ENCODE measurements around the gene PRKCD. TPM values are rescaled to one million over a fixed set of nuclear protein-coding genes. Genes with fewer than 3 reads are reported as not detected.

Gene PRKCD
- total RNA-seq, 2 experiments from 2014 or later: 13.3 to 108 TPM

GRCh38 chr3:53161450-53161819 lies 426 bp downstream of the PRKCD start:
- POLR2A ChIA-PET: interaction anchor here (1.2 to 2.3 kb wide), 5 partner anchors 8 to 31 kb away, joined by 4 to 10 read pairs (median 6); no protein-coding TSS in a partner anchor
- no TSS peak for BruUV-seq (replicated peaks)
- peak; percentile 27 for DNase-seq (ENCODE audit: low spot score)
- peaks cover 51% of the 10 kb centered on the region for H3K79me2 ChIP-seq (ENCODE audit: insufficient read depth, low read depth, low read length)
- peaks cover 37% of the 10 kb centered on the region; the same call in 1 of the 2 replicates for H3K36me3 ChIP-seq (ENCODE audit: insufficient read depth, low read length)
- peak overlapping the region; percentile 94 for H3K27ac ChIP-seq (ENCODE audit: low read depth, low read length, poor library complexity, severe bottlenecking)
- H3K9me2 ChIP-seq (ENCODE audit: insufficient read depth, low read length): no peaks in the 10 kb centered on the region
- peak overlapping the region; percentile 96 for H3K4me3 ChIP-seq (ENCODE audit: low read depth, low read length, poor library complexity, severe bottlenecking)
- TF ChIP-seq, protein P1, sequence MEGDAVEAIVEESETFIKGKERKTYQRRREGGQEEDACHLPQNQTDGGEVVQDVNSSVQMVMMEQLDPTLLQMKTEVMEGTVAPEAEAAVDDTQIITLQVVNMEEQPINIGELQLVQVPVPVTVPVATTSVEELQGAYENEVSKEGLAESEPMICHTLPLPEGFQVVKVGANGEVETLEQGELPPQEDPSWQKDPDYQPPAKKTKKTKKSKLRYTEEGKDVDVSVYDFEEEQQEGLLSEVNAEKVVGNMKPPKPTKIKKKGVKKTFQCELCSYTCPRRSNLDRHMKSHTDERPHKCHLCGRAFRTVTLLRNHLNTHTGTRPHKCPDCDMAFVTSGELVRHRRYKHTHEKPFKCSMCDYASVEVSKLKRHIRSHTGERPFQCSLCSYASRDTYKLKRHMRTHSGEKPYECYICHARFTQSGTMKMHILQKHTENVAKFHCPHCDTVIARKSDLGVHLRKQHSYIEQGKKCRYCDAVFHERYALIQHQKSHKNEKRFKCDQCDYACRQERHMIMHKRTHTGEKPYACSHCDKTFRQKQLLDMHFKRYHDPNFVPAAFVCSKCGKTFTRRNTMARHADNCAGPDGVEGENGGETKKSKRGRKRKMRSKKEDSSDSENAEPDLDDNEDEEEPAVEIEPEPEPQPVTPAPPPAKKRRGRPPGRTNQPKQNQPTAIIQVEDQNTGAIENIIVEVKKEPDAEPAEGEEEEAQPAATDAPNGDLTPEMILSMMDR (conservative IDR thresholded peaks at IDR 0.05; ENCODE audit: low read length): no peak
- TF ChIP-seq EZH2phosphoT487 (IDR thresholded peaks at IDR 0.05; ENCODE audit: borderline replicate concordance, low read depth, low read length): no peak
- intact Hi-C loops (cut with micrococcal nuclease; ENCODE audit: unreplicated experiment): loop anchor here (1.0 kb wide), 1 partner anchor 31 kb away; no protein-coding TSS in a partner anchor
- H3K9me3 ChIP-seq (ENCODE audit: low read length): no peaks in the 10 kb centered on the region
- peaks cover 78% of the 10 kb centered on the region for H3K4me1 ChIP-seq (ENCODE audit: insufficient read depth, low read length, poor library complexity, severe bottlenecking)
- peaks cover 14% of the 10 kb centered on the region; the same call in 1 of the 2 replicates for H4K20me1 ChIP-seq (ENCODE audit: insufficient read depth, low read length)
- CTCF ChIA-PET (ENCODE audit: unreplicated experiment): interaction anchor here (1.4 kb wide), 1 partner anchor 27 kb away, joined by 6 read pairs; no protein-coding TSS in a partner anchor
- H3K4me2 ChIP-seq (ENCODE audit: low read length): peak overlapping the region; percentile 91
- no peak overlapping the region for H2AFZ ChIP-seq (ENCODE audit: low read length)

DNA sequence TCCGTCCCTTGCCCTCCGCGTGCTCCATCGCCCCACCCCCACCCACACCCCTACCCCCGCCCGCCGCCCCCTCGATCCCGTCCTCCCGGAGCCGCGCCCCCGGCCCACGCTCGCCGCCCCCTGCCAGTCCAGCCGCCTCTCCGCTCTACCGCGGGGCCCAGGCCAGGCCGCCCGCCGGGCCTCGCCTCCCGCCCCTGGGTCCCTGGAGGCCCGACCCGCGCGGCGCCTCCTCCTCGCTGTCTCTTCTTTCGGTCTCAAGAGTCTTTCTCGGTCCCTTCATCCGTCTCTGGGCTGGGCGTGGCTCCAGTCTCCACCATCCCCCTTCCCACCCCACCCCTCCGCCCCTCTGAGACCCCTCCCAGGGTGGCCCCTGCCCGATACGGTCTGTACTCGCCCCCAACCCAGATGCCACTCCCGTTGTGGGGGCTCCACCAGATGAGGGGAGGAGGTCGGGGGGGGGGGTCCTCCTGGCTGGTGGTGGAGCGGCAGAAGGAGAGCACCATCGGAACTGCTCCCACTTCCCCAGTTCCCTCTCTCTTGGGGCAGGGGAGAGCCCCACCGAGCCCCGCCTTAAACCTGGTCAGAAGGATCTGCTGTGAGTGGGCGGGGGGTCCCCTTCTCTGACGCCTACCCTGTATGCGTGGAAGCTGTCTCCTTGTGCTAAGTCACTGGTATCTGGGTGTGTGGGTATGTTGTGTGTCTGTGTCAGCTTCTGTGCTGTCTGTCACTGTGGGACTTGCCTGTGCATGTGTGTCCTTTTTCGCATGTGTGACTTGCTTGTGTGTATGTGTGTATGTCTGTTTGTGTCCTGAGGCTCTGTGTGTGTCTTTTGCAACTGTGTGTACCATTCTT lies 1.0 kb downstream of the PRKCD start:
- Histone ChIP-seq H3K9me2 (ENCODE audit: insufficient read depth, low read length) (no peaks in the 10 kb centered on the region), H2AFZ (ENCODE audit: low read length) (no peak overlapping the region), H4K20me1 (ENCODE audit: insufficient read depth, low read length) (peaks cover 14% of the 10 kb centered on the region; the same call in 1 of the 2 replicates), H3K27ac (ENCODE audit: low read depth, low read length, poor library complexity, severe bottlenecking) (peak overlapping the region; percentile 94), H3K9me3 (ENCODE audit: low read length) (no peaks in the 10 kb centered on the region), H3K36me3 (ENCODE audit: insufficient read depth, low read length) (peaks cover 42% of the 10 kb centered on the region; the same call in 1 of the 2 replicates), H3K4me3 (ENCODE audit: low read depth, low read length, poor library complexity, severe bottlenecking) (peak overlapping the region; percentile 96), H3K4me1 (ENCODE audit: insufficient read depth, low read length, poor library complexity, severe bottlenecking) (peaks cover 79% of the 10 kb centered on the region), H3K79me2 (ENCODE audit: insufficient read depth, low read depth, low read length) (peaks cover 57% of the 10 kb centered on the region), H3K4me2 (ENCODE audit: low read length) (peak overlapping the region; percentile 91)
- BruUV-seq (replicated peaks): no TSS peak
- intact Hi-C loops (cut with micrococcal nuclease; ENCODE audit: unreplicated experiment): loop anchor here (1.0 kb wide), 1 partner anchor 30 kb away; no protein-coding TSS in a partner anchor
- ChIA-PET POLR2A (interaction anchor here (3.4 kb wide), 1 partner anchor 34 kb away, joined by 10 read pairs; no protein-coding TSS in a partner anchor), CTCF (ENCODE audit: unreplicated experiment) (no interaction called here)
- TF ChIP-seq, protein P1 (conservative IDR thresholded peaks at IDR 0.05; ENCODE audit: low read length): no peak
- TF ChIP-seq EZH2phosphoT487 (IDR thresholded peaks at IDR 0.05; ENCODE audit: borderline replicate concordance, low read depth, low read length): no peak
- DNase-seq (ENCODE audit: low spot score): peak; percentile 71
